Sigmoid colon (tissue), 7 donors: ENCODE measurements around the gene CSPG5. TPM values are rescaled to one million over a fixed set of nuclear protein-coding genes. Genes with fewer than 3 reads are reported as not detected.

Experiments
- DNase-seq: peaks from one replicate; pipeline ENCODE4 v3.0.0-alpha.2; 2019
- H3K27ac ChIP-seq, 4 donors: fragments of 200-600 bp; sonication (generic); one replicate each; pipeline ENCODE4 v1.5.1; 2016 to 2019; ENCODE audit warnings: mild to moderate bottlenecking in 1 of 4
- H3K27me3 ChIP-seq, 3 donors: fragments of 200-600 bp; sonication (generic); one replicate each; pipeline ENCODE4 v1.5.1; 2019; ENCODE audit warnings: mild to moderate bottlenecking in 1 of 3
- H3K36me3 ChIP-seq, 4 donors: fragments of 200-600 bp; sonication (generic); one replicate each; pipeline ENCODE4 v1.5.1; 2016 to 2019
- H3K4me1 ChIP-seq, 4 donors: fragments of 200-600 bp; sonication (generic); one replicate each; pipeline ENCODE4 v1.5.1; 2017 to 2019
- H3K4me3 ChIP-seq, 4 donors: fragments of 200-600 bp; sonication (generic); one replicate each; pipeline ENCODE4 v1.5.1; 2017 to 2019; ENCODE audit warnings: mild to moderate bottlenecking in 2 of 4, moderate library complexity in 1 of 4
- H3K9me3 ChIP-seq, 4 donors: fragments of 200-600 bp in 3 of 4; sonication (generic) in 3 of 4; one replicate each; pipeline versions ENCODE4 v1.5.1 to v1.6.1; 2013 to 2019
- CTCF ChIP-seq, 4 experiments: fragments of 450-650 bp in 3 of 4; fragments of 200-600 bp in 1 of 4; IDR thresholded peaks; one replicate each; pipeline ENCODE4 v1.5.1; 2016 to 2019; ENCODE audit warnings: antibody characterized with exemption in 4 of 4, mild to moderate bottlenecking in 3 of 4, moderate library complexity in 2 of 4
- EP300 ChIP-seq, 4 donors: sonication (generic); formaldehyde crosslinking; IDR thresholded peaks; one replicate each; pipeline ENCODE4 v1.6.1; 2017; ENCODE audit warnings: antibody characterized with exemption in 4 of 4
- POLR2A ChIP-seq, 2 donors: fragments of 450-650 bp; IDR thresholded peaks; one replicate each; pipeline ENCODE4 v1.6.1; 2016; ENCODE audit warnings: antibody characterized with exemption in 2 of 2, mild to moderate bottlenecking in 2 of 2, moderate library complexity in 2 of 2
- POLR2AphosphoS5 ChIP-seq, 4 donors: sonication (generic); formaldehyde crosslinking; IDR thresholded peaks; one replicate each; pipeline ENCODE4 v1.6.1; 2017; ENCODE audit warnings: antibody characterized with exemption in 4 of 4
- WGBS, 2 donors: extraction: QIAGEN DNeasy Blood & Tissue Kit; methylation state at CpG; one replicate each; pipeline ENCODE4 v1.1.7; 2013; 5-methylcytosine and 5-hydroxymethylcytosine counted together
- intact Hi-C: fragments of 100-400 bp; cut with DNase I; formaldehyde crosslinking; loops from one replicate; pipeline ENCODE4 v1.15.1; 2023
- polyA plus RNA-seq, 3 donors: library from polyadenylated mRNA; stranded (reverse); fragments of 200-250 nt; gene quantifications; one replicate each; pipeline ENCODE4 v1.2.3, GENCODE V29; 2013
- total RNA-seq, 4 donors: library from RNA; depleted of rRNA; stranded (reverse); fragments of >200 nt; gene quantifications; one replicate each; pipeline ENCODE4 v1.1.0, GENCODE V29; 2016
- donor health status: healthy with polysubstance abuse.
- donor health status: Bipolar disorder and iron deficiency.
- donor health status: healthy.

CSPG5 gene
- total and polyA plus RNA-seq, 7 donors: 0.99 to 2.3 (median 1.4) TPM; not detected in 2

- H3K27ac ChIP-seq: peak overlapping the region in 3 of 4 donors; percentile 30 to 69 (median 53)
- H3K36me3 ChIP-seq: no peaks in the 10 kb centered on the region
- H3K4me3 ChIP-seq: no peak overlapping the region
- H3K27me3 ChIP-seq: no peaks in the 10 kb centered on the region
- WGBS, 2 donors: 77 to 86% methylated on average over 21 of the region's 21 CpGs
- intact Hi-C loops: no loop called here
- TF ChIP-seq POLR2AphosphoS5 (IDR thresholded peaks at IDR 0.05) (peak in 2 of 4 donors; percentile 20 to 39), EP300 (IDR thresholded peaks at IDR 0.05) (no peak)
- peak; percentile 82 for DNase-seq
- no peaks in the 10 kb centered on the region for H3K9me3 ChIP-seq
- peaks cover 0 to 13% (median 13%) of the 10 kb centered on the region in 4 donors for H3K4me1 ChIP-seq
Measured at GRCh38 chr3:47542471-47543173, 36.0 kb downstream of the CSPG5 start.

- TF ChIP-seq POLR2A (IDR thresholded peaks at IDR 0.05): no peak
- no peak for TF ChIP-seq CTCF (IDR thresholded peaks at IDR 0.05)
- H3K4me1 ChIP-seq: peaks cover 0 to 13% (median 13%) of the 10 kb centered on the region in 4 donors
- no peaks in the 10 kb centered on the region for H3K9me3 ChIP-seq
- H3K27ac ChIP-seq: no peak overlapping the region
- no peaks in the 10 kb centered on the region for H3K36me3 ChIP-seq
- H3K27me3 ChIP-seq: no peaks in the 10 kb centered on the region
- intact Hi-C loops: no loop called here
- H3K4me3 ChIP-seq: no peak overlapping the region
- no peak for DNase-seq
- WGBS, 2 donors: 70 to 73% methylated on average over 6 of the region's 6 CpGs
Measured at GRCh38 chr3:47541583-47542108, 37.0 kb downstream of the CSPG5 start.

- 94 to 95% methylated on average over 4 of the region's 4 CpGs for WGBS, 2 donors
- no peak for DNase-seq
- H3K4me1 ChIP-seq: peaks cover 0 to 13% (median 13%) of the 10 kb centered on the region in 4 donors
- intact Hi-C loops: no loop called here
- no peak for TF ChIP-seq CTCF (IDR thresholded peaks at IDR 0.05)
- no peak for TF ChIP-seq POLR2AphosphoS5 (IDR thresholded peaks at IDR 0.05)
- TF ChIP-seq POLR2A (IDR thresholded peaks at IDR 0.05): no peak
- no peak for TF ChIP-seq EP300 (IDR thresholded peaks at IDR 0.05)
- no peak overlapping the region for H3K4me3 ChIP-seq
- no peaks in the 10 kb centered on the region for H3K9me3 ChIP-seq
- H3K27me3 ChIP-seq: no peaks in the 10 kb centered on the region
- H3K36me3 ChIP-seq: no peaks in the 10 kb centered on the region
- H3K27ac ChIP-seq: no peak overlapping the region
Measured at GRCh38 chr3:47540281-47540680, 38.4 kb downstream of the CSPG5 start.

GRCh38 chr3:47536967-47537366, 41.7 kb downstream of the CSPG5 start:
- H3K4me3 ChIP-seq: no peak overlapping the region
- no peaks in the 10 kb centered on the region for H3K36me3 ChIP-seq
- no peak for DNase-seq
- TF ChIP-seq EP300 (IDR thresholded peaks at IDR 0.05) (no peak), POLR2AphosphoS5 (IDR thresholded peaks at IDR 0.05) (no peak), POLR2A (IDR thresholded peaks at IDR 0.05) (no peak), CTCF (IDR thresholded peaks at IDR 0.05) (no peak)
- peaks cover 0 to 2% (median under 1%) of the 10 kb centered on the region in 4 donors for H3K4me1 ChIP-seq
- H3K9me3 ChIP-seq: no peaks in the 10 kb centered on the region
- no peak overlapping the region for H3K27ac ChIP-seq
- intact Hi-C loops: no loop called here
- 88 to 91% methylated on average over 6 of the region's 6 CpGs for WGBS, 2 donors
- H3K27me3 ChIP-seq: no peaks in the 10 kb centered on the region

DNA sequence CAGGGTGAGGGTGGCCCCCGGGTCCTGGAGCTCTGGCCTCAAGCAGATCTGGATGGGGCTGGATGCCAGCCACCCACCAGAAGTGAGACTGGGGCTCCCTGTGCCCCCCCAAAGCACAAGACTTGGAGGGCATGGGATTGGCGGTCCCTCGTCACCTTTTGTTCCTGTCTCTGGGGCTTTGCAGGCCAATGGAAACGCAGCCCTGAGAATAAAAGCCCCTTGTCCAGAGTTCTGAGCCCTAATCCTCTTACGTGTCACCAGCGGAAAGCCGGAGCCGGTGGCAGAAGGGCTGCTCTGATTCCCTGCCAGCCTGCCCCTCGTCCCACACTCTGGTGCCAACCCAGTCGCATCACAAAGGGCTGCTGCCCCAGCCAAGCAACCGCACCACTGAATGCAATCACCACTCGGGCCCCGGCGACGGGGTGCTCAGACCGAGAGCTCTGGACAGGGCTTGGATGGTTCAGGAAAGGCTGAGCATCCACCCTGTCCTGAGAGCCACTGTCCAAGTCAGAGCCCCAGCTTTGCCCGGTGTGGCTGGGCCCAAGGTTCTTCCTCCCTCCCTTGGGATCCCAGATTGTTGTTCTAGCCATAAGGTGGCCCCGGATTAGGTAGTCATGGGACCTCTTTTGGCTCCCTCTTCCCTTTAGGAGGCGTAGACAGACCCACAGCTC, 42.3 kb downstream of the CSPG5 start:
- Histone ChIP-seq H3K4me1 (no peaks in the 10 kb centered on the region), H3K9me3 (no peaks in the 10 kb centered on the region), H3K27me3 (no peaks in the 10 kb centered on the region), H3K36me3 (no peaks in the 10 kb centered on the region), H3K4me3 (no peak overlapping the region), H3K27ac (no peak overlapping the region)
- TF ChIP-seq EP300 (IDR thresholded peaks at IDR 0.05) (no peak), CTCF (IDR thresholded peaks at IDR 0.05) (no peak), POLR2A (IDR thresholded peaks at IDR 0.05) (no peak), POLR2AphosphoS5 (IDR thresholded peaks at IDR 0.05) (no peak)
- intact Hi-C loops: no loop called here
- DNase-seq: no peak
- 92 to 94% methylated on average over 19 of the region's 19 CpGs for WGBS, 2 donors
